ENCODE data around the gene PLCB1. TPM values are rescaled to one million over a fixed set of nuclear protein-coding genes. Genes with fewer than 3 reads are reported as not detected.

Gene PLCB1
- total and polyA plus RNA-seq, 2 donors (not counting 3 experiments of a cell fraction or from before 2014, with no cell fraction given), result 10.2 to 53.4 TPM

- DNase-seq (ENCODE audit: low read depth, low spot score), result peak; percentile 75
- intact Hi-C loops (cut with micrococcal nuclease), result loop anchor here (1.0 to 10.0 kb wide), 4 partner anchors 63 to 603 kb away; partner anchors contain the start of gene PLCB4
- no peak overlapping the region for H3K4me2 ChIP-seq (ENCODE audit: insufficient read depth, low read length)
Observed at GRCh38 chr20:8790442-8791074, 658.5 kb downstream of the PLCB1 start.

GRCh38 chr20:8795404-8795803, 663.3 kb downstream of the PLCB1 start:
- no peaks in the 10 kb centered on the region for H4K20me1 ChIP-seq (replicated peaks; ENCODE audit: control insufficient read depth, extremely low read depth, insufficient read depth, low read length)
- H3K79me2 ChIP-seq (ENCODE audit: control insufficient read depth, insufficient read depth, low read length), result no peaks in the 10 kb centered on the region
- ChIA-PET POLR2A (no interaction called here), CTCF (no interaction called here)
- H2AFZ ChIP-seq (ENCODE audit: low read depth, low read length), result no peak overlapping the region
- H3K9me3 ChIP-seq (replicated peaks; ENCODE audit: control insufficient read depth, insufficient read depth, low read length), result no peaks in the 10 kb centered on the region
- no peak overlapping the region for H3K9ac ChIP-seq (replicated peaks; ENCODE audit: extremely low read depth, insufficient read depth, low read length)
- no peaks in the 10 kb centered on the region for H3K36me3 ChIP-seq (ENCODE audit: control insufficient read depth in 2 of 2, extremely low read depth in 1 of 2, insufficient read depth in 2 of 2, low read length in 2 of 2)
- no peaks in the 10 kb centered on the region for H3K4me1 ChIP-seq (ENCODE audit: control insufficient read depth, extremely low read depth, insufficient read depth, low read length)
- H3K9me1 ChIP-seq (replicated peaks; ENCODE audit: control insufficient read depth, extremely low read depth, insufficient read depth, low read length), result no peaks in the 10 kb centered on the region
- no peak overlapping the region for H3K27ac ChIP-seq (ENCODE audit: insufficient read depth, low read depth, low read length)
- BruUV-seq (replicated peaks), result no TSS peak
- TF ChIP-seq, protein P1, sequence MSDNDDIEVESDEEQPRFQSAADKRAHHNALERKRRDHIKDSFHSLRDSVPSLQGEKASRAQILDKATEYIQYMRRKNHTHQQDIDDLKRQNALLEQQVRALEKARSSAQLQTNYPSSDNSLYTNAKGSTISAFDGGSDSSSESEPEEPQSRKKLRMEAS (IDR thresholded peaks at IDR 0.05; ENCODE audit: insufficient read depth, insufficient read length), result no peak
- no peak for TF ChIP-seq EZH2 (IDR thresholded peaks at IDR 0.05; ENCODE audit: borderline replicate concordance, low read depth, low read length, severe bottlenecking)
- no peak for TF ChIP-seq POLR2AphosphoS5 (IDR thresholded peaks at IDR 0.05; ENCODE audit: insufficient read depth, low read depth, low read length)
- TF ChIP-seq JUN (IDR thresholded peaks at IDR 0.05; ENCODE audit: borderline replicate concordance, insufficient read depth, insufficient read length, low read depth), result no peak
- TF ChIP-seq GATA2 (IDR thresholded peaks at IDR 0.05; ENCODE audit: insufficient read depth, insufficient read length, low read depth, low read length), result no peak
- TF ChIP-seq, protein P2, sequence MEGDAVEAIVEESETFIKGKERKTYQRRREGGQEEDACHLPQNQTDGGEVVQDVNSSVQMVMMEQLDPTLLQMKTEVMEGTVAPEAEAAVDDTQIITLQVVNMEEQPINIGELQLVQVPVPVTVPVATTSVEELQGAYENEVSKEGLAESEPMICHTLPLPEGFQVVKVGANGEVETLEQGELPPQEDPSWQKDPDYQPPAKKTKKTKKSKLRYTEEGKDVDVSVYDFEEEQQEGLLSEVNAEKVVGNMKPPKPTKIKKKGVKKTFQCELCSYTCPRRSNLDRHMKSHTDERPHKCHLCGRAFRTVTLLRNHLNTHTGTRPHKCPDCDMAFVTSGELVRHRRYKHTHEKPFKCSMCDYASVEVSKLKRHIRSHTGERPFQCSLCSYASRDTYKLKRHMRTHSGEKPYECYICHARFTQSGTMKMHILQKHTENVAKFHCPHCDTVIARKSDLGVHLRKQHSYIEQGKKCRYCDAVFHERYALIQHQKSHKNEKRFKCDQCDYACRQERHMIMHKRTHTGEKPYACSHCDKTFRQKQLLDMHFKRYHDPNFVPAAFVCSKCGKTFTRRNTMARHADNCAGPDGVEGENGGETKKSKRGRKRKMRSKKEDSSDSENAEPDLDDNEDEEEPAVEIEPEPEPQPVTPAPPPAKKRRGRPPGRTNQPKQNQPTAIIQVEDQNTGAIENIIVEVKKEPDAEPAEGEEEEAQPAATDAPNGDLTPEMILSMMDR (IDR thresholded peaks at IDR 0.05; ENCODE audit: extremely low read depth in 1 of 2, insufficient read depth in 1 of 2, low read depth in 1 of 2, low read length in 2 of 2), result no peak
- TF ChIP-seq FOS (IDR thresholded peaks at IDR 0.05; ENCODE audit: borderline replicate concordance, insufficient read depth, low read length), result no peak
- intact Hi-C loops (cut with micrococcal nuclease), result loop anchor here (1.0 to 10.0 kb wide), 2 partner anchors 269 to 564 kb away; partner anchors contain the start of gene PLCB4
- no peak overlapping the region for H3K4me3 ChIP-seq (replicated peaks in 1 of 3; ENCODE audit: insufficient read depth in 1 of 3, low read depth in 1 of 3, low read length in 3 of 3)
- FAIRE-seq, result peak; percentile 31
- dilution Hi-C loops (cut with MboI; ENCODE audit: extremely low pct_ligation_motif_present, low sequenced_read_pairs), result no loop called here
- H3K27me3 ChIP-seq (ENCODE audit: control insufficient read depth in 2 of 2, insufficient read depth in 2 of 2, low read length in 2 of 2), result no peaks in the 10 kb centered on the region
- no peak for DNase-seq (ENCODE audit: low read depth, low spot score)
- no peak overlapping the region for H3K4me2 ChIP-seq (ENCODE audit: insufficient read depth, low read length)

More at GRCh38 chr20:8790442-8791074, 658.5 kb downstream of the PLCB1 start:
- peak; percentile 91 for FAIRE-seq
- CTCF ChIA-PET, result interaction anchor here (0.6 to 4.1 kb wide), 26 partner anchors 10 to 819 kb away, joined by 3 to 38 read pairs (median 4); no protein-coding TSS in a partner anchor
- POLR2A ChIA-PET, result interaction anchor here (1.1 kb wide), 1 partner anchor 569 kb away, joined by 3 read pairs; no protein-coding TSS in a partner anchor
- H3K27ac ChIP-seq (ENCODE audit: insufficient read depth, low read depth, low read length), result no peak overlapping the region
- no peak overlapping the region for H3K4me3 ChIP-seq (replicated peaks in 1 of 3; ENCODE audit: insufficient read depth in 1 of 3, low read depth in 1 of 3, low read length in 3 of 3)
- BruUV-seq (replicated peaks), result no TSS peak
- no peaks in the 10 kb centered on the region for H3K4me1 ChIP-seq (ENCODE audit: control insufficient read depth, extremely low read depth, insufficient read depth, low read length)
- no peaks in the 10 kb centered on the region for H3K36me3 ChIP-seq (ENCODE audit: control insufficient read depth in 2 of 2, extremely low read depth in 1 of 2, insufficient read depth in 2 of 2, low read length in 2 of 2)
- H4K20me1 ChIP-seq (replicated peaks; ENCODE audit: control insufficient read depth, extremely low read depth, insufficient read depth, low read length), result no peaks in the 10 kb centered on the region
- TF ChIP-seq, protein P2 (IDR thresholded peaks at IDR 0.05; ENCODE audit: extremely low read depth in 1 of 2, insufficient read depth in 1 of 2, low read depth in 1 of 2, low read length in 2 of 2), result peak; percentile 71 to 85
- no peak for TF ChIP-seq POLR2A (IDR thresholded peaks at IDR 0.05; ENCODE audit: low read depth, low read length)
- dilution Hi-C loops (cut with MboI; ENCODE audit: extremely low pct_ligation_motif_present, low sequenced_read_pairs), result no loop called here
- no peaks in the 10 kb centered on the region for H3K9me3 ChIP-seq (replicated peaks; ENCODE audit: control insufficient read depth, insufficient read depth, low read length)
- no peaks in the 10 kb centered on the region for H3K9me1 ChIP-seq (replicated peaks; ENCODE audit: control insufficient read depth, extremely low read depth, insufficient read depth, low read length)
- no peaks in the 10 kb centered on the region for H3K79me2 ChIP-seq (ENCODE audit: control insufficient read depth, insufficient read depth, low read length)
- no peak overlapping the region for H2AFZ ChIP-seq (ENCODE audit: low read depth, low read length)
- H3K9ac ChIP-seq (replicated peaks; ENCODE audit: extremely low read depth, insufficient read depth, low read length), result no peak overlapping the region
- H3K27me3 ChIP-seq (ENCODE audit: control insufficient read depth in 2 of 2, insufficient read depth in 2 of 2, low read length in 2 of 2), result no peaks in the 10 kb centered on the region
